Nucleus accumbens (tissue), 56 donors: ENCODE data around the gene FAM236B.
"Not testable (repeated sequence)": the region's sequence is repeated elsewhere in the genome, so short reads cannot be mapped to it uniquely, and the experiment has no call there.

Experiments used
- DNase-seq, 56 donors: peaks; one replicate each; lab custom pipeline; 2025; lab: John Stamatoyannopoulos, UW

Gene FAM236B

DNA sequence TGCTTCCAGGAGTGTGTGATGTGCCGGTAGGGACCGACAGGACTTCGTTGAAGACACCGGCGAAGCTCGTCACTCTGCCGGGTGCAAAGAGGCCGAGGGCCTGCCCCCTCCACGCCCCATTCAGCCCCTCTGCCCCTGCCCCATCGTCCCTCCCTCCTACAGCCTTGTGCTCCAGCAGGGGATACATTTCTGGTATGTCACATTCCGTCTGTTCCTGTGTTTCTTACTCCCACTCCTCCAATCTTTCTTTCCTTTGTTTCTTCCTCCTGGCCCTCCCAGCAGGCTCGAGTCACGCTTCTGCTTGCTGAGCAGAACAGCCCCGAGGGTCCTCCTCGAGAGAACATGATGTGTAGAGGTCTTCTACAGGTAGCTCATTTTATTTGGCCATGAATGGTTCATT, at the start of gene FAM236B:
Gene FAM236B (minus strand): TSS at position 101 of the 400 bp plus-strand sequence. CDS start 100 bp downstream, at position 1.
- DNase-seq, result not testable (repeated sequence)

DNA sequence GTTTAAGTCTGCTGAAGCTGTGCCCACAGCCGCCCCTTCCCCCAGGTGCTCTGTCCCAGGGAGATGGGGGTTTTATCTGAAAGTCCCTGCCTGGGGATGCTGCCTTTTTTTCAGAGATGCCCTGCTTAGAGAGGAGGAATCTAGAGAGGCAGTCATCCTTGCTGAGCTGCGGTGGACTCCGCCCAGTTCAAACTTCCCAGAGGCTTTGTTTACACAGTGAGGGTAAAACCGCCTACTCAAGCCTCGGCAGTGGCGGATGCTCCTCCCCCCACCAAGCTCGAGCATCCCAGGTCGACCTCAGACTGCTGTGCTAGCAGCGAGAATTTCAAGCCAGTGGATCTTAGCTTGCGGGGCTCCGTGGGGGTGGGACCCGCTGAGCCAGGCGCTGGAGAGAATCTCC, 48.2 kb upstream of the FAM236B start:
- DNase-seq, result not testable (repeated sequence)

DNA sequence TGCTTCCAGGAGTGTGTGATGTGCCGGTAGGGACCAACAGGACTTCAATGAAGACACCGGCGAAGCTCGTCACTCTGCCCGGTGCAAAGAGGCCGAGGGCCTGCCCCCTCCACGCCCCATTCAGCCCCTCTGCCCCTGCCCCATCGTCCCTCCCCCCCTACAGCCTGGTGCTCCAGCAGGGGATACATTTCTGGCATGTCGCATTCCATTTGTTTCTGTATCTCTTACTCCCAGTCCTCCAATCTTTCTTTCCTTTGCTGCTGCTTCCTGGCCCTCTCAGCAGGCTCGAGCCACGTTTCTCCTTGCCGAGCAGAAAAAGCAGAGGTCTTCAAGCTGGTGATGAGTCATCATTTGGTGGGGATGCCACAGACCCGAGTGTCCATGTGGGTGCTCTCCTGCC, 25.6 kb upstream of the FAM236B start, which contains the start of gene FAM236D:
Gene FAM236D (minus strand): TSS at position 101 of the 400 bp plus-strand sequence. CDS start 100 bp downstream, at position 1.
- DNase-seq, result not testable (repeated sequence)

DNA sequence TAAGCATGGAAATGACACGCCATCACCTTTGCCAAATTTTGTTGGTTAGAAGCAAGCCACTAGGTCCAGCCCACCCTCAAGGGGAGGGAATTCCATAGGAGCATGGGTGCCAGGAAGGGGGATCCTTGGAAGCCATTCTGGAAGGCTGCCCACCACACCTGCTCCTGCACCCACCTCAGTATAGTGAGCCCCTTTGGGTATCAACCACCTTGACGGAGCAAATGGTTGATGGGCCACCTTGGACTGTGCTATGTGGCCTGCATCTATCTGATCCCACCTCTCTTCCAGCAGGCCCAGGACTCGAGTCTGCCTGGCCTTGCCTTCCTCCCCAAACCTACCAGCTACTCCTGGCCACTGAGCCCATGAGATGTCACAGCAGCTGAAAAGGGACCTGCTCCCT, 7.9 kb upstream of the FAM236B start:
- DNase-seq, result not testable (repeated sequence)

DNA sequence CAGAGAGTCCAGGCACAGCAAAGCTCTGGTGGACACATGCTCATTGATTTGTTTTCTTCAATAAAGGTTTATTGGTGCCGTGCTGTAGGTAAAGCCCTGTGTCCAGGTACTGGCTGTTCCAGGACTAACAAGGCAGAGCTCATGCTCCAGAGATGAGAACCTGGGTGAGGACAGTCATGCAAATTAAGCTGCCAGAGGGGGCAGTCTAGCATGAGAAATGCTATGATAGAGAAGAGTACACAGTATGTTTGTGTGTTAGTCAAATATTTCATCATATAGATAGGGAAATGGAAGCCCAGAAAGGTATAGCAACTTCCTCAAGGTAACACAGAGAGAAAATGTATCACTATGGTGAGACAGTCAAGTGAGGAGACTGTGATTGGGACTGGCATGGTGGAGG, 5.7 kb upstream of the FAM236B start:
- not testable (repeated sequence) for DNase-seq

DNA sequence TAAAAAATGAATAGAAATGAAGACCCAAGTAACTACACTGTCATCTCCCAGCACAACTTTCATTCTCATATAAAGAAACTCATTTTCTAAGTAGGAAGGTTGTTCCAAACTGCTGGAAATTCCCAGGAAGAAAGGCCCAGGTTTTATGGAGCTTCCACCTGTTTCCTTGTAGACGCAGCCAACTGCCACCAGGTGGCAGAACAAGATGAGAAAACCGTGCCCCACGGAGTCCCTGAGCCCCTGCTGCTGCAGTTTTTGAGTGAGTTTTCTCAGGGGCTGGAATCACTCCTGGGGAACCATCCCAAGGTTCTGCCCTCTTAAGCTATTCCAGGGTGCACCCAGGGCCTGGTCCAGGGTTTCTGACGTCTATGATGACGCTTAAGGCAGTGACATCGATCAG, 1.5 kb upstream of the FAM236B start:
- not testable (repeated sequence) for DNase-seq

DNA sequence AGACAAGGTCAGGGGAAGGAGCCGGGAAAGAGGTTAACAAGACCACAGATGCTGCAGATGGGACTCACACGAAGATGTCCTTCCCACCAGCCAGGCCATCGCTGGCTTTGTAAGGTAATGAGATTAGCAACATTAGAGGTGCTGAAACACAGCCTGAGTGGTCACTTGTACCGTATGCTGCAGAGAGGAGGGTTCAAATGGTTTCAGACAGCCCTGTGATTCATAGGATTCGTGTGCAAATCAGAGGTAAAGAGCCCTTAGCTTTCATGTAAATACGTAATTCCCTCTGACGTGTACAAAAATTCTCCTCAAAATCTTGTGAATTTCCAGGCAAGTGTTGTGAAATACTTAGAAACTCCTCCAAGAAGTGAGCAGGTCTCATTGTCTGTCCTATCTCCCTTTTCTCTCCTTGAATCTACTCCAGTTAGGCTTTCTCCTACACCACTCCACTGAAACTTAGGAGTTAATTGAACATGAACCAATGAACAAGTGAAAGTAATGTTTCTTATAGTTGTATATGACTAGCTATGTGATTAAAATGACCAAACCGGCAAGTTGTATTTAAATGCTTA, 991 bp upstream of the FAM236B start:
- not testable (repeated sequence) for DNase-seq

DNA sequence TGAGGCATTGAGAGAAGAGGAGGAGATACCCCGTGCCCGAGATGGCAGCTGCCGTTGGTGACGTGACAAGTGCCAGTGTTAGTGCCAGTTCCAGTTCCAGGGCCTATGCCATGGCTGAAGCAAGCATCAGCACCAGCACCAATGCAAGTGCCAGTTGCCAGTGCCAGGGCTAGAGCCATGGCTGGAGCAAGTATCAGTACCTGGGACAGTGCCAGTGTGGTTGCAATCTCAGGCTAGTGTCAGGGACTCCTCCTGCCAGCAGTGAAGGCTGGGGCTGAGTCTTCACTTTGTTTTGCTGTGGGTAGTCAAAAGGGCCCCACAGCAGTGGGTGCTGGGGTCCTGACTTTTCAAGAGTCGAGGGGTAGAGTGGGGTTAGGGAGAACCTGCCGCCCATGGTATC, 4.3 kb downstream of the FAM236B start:
- DNase-seq, result not testable (repeated sequence)

DNA sequence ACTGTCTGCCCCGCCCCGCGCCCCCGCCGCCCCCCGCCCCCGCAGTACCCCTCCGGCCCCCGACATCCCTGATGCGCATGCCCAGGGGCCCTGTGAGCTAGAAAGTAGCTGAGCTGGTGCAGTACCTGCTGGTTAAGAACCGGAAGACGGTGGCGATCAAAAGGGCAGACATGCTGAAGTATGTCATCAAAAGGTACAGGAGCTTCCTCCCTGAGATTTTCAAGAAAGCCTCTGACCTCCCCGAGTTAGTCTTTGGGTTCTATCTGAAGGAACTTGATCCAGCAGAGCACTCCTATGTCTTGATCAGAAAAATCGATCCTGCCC, 5.0 kb downstream of the FAM236B start:
- not testable (repeated sequence) for DNase-seq

DNA sequence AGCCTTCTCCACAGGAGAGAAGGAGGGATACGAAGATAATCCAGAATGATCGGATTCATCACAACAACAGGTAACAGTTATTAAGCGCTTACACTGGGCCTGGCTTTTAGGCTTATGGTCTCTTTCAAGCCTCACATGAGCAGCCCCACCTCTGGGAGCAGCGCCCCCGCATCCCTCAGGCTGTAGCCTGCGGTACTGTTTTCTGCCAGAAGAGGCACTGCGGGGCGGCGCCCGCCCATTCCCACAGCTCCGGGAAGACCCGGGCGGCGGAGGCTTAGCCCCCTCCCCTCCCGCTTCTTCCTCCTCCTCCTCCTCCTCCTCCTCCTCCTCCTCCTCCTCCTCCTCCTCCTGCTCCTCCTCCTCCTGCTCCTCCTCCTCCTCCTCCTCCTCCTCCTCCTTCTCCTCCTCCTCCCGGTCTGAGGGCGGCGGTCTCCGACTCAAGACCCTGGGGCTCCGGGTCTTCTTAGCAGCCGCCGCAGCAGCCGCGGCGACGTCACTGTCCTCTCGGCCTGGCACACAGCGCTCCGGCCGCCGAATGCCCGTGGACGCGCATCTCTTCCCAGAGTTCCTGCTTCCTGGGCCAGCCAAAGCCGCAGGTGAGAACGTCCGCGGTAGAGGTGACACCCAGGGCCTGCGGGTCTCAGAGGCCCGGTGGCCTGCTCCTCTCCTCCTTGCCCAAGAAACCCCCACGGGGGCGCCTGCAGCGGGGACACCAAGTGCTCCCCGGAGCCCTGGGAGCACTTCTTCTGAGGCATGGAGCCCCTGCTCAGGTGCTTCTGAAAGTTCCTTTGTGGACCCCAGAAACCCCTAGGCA, 5.6 kb downstream of the FAM236B start, which contains the start of gene DMRTC1B:
Gene DMRTC1B (plus strand): TSS at position 238 of the 814 bp plus-strand sequence. CDS start 68,246 bp downstream, outside the sequence.
- DNase-seq, result not testable (repeated sequence)

DNA sequence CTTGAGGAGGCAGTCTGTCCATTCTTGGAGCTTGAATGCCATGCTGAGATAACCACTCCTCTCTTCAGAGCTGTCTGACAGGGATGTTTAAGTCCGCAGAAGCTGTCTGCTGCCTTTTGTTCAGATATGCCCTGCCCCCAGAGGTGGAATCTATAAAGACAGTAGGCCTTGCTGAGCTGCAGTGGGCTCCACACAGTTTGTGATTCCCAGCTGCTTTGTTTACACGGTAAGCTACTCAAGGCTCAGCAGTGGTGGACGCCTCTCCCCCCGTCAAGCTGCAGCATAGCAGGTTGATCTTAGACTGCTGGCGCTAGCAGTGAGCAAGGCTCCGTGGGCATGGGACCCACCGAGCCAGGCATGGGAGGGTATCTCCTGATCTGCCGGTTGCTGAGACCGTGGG, 22.0 kb downstream of the FAM236B start:
- DNase-seq, result not testable (repeated sequence)

DNA sequence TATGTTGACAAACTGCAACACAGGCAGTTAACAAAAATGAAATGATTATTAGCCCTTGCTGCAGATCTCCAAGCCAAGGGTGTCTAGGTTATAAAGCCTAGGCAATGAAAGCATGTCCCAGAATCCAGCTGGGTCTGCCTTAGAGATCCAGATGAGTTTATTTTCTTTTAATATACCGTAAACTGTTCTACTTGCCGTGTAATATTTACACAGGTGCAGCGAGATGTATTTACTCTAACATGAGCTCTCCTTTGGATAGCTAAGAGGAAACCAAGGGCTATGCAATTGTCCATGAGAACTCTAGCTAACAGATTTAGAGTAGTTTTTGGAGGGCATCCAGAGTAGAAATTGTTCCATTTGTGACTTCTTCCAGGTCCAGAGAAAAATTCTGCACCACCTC, 33.9 kb downstream of the FAM236B start:
- not testable (repeated sequence) for DNase-seq

DNA sequence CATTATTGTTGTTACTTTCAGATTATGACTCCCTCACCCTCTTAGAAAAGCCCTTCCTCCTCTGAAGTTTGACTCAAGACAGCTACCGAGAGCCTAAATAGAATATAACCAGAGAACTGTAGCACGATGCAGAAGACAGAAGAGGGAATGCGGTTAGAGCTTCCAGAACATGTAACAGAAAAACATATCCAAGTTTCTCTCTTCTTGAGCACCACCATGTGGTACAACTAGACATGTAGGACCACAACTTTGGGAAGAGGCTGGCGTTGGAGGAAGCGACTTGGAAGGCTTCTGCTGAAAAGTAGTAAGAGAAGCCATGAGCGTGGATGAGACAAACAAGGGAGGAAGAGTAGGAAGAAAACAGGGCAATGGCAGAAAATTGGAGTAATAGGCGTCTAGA, 36.9 kb downstream of the FAM236B start:
- DNase-seq, result not testable (repeated sequence)

DNA sequence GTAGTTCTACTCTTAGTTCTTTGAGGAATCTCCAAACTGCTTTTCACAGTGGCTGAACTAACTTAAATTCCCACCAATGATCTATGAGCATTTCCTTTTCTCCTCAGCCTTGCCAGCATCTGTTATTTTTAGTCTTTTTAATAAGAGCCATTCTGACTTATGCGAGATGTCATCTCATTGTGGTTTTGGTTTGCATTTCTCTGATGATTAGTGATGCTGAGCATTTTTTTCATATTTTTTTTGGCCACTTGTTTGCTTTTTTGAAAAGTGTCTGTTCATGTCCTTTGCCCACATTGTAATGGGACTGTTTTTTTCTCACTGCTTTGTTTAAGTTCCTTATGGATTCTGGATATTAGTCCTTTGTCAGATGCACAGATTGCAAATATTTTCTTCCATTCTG, 46.9 kb downstream of the FAM236B start:
- DNase-seq, result no peak

DNA sequence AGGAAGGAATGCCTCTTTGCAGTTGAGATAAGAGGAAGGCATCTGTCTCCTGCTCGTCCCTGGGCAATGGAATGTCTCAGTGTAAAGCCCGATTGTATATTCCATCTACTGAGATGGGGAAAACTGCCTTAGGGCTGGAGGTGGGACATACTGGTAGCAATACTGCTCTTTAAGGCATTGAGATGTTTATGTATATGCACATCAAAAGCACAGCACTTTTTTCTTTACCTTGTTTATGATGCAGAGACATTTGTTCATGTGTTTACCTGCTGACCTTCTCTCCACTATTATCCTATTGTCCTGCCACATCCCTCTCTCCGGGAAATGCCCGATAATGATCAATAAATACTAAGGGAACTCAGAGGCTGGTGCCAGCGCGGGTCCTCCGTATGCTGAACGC, 48.8 kb downstream of the FAM236B start:
- DNase-seq, result not testable (repeated sequence)
